Kidney epithelial cell (primary cell): ENCODE data around the gene GPANK1. TPM values are rescaled to one million over a fixed set of nuclear protein-coding genes. Genes with fewer than 3 reads are reported as not detected.

Experiments
- DNase-seq: peaks from one replicate; pipeline ENCODE4 v3.0.0-alpha.2; 2010; ENCODE audit warnings: low read depth
- H3K27me3 ChIP-seq: 2 replicates; pipeline ENCODE4 v1.6.0; 2011; ENCODE audit warnings: low read length; ENCODE audit not compliant: control insufficient read depth, insufficient read depth
- H3K36me3 ChIP-seq: 2 replicates; pipeline ENCODE4 v1.5.1; 2011; ENCODE audit warnings: low read length; ENCODE audit not compliant: control insufficient read depth, insufficient read depth
- H3K4me3 ChIP-seq: 2 replicates; pipeline ENCODE4 v1.5.1; 2011; ENCODE audit warnings: low read depth, mild to moderate bottlenecking, control low read depth, low read length
- CTCF ChIP-seq: IDR thresholded peaks from 2 replicates; pipeline ENCODE4 v1.5.1; 2011; ENCODE audit warnings: mild to moderate bottlenecking, moderate library complexity, low read length, control low read depth, inconsistent platforms; ENCODE audit not compliant: insufficient read depth, poor library complexity, severe bottlenecking
- total RNA-seq: library from RNA; depleted of rRNA; stranded (reverse); fragments of >200 nt; gene quantifications from 2 replicates; pipeline ENCODE4 v1.2.3, GENCODE V29; 2015

GPANK1 gene
- total RNA-seq, 1 donor from 2014 or later: 22.0 TPM

GRCh38 chr6:31676322-31676903, 11.6 kb upstream of the GPANK1 start:
- TF ChIP-seq CTCF: no peak
- DNase-seq: no peak
- peaks cover 1% of the 10 kb centered on the region for H3K36me3 ChIP-seq
- no peak overlapping the region for H3K4me3 ChIP-seq
- no peaks in the 10 kb centered on the region for H3K27me3 ChIP-seq

DNA sequence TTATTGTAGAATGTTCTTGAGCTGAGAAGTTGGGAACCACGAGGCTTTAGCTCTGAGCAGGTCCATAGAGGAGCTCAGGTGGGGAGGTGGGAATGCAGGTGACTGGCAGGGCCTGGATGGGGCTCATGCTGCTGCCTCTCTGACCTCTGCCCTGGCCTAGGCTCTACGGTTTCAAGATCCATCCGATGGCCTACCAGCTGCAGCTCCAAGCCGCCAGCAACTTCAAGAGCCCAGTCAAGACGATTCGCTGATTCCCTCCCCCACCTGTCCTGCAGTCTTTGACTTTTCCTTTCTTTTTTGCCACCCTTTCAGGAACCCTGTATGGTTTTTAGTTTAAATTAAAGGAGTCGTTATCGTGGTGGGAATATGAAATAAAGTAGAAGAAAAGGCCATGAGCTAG, 4.9 kb upstream of the GPANK1 start, which contains the start of gene LY6G5B:
Gene LY6G5B, plus strand, starts transcription at position 301 of the 400 bp plus-strand sequence. CDS start 975 bp downstream, outside the sequence.
- H3K27me3 ChIP-seq: no peaks in the 10 kb centered on the region
- no peak for TF ChIP-seq CTCF

GRCh38 chr6:31666337-31666965, 1.7 kb upstream of the GPANK1 start:
- Histone ChIP-seq H3K4me3 (peak overlapping the region; percentile 99), H3K27me3 (no peaks in the 10 kb centered on the region), H3K36me3 (peaks cover 12% of the 10 kb centered on the region)
- no peak for DNase-seq
- TF ChIP-seq CTCF: no peak

More for the DNA sequence above, 4.9 kb upstream of the GPANK1 start, which contains the start of gene LY6G5B:
- H3K4me3 ChIP-seq: no peak within 1 kb of the TSS
- no peak for DNase-seq
- H3K36me3 ChIP-seq: peaks cover 14% of the 10 kb centered on the region

DNA sequence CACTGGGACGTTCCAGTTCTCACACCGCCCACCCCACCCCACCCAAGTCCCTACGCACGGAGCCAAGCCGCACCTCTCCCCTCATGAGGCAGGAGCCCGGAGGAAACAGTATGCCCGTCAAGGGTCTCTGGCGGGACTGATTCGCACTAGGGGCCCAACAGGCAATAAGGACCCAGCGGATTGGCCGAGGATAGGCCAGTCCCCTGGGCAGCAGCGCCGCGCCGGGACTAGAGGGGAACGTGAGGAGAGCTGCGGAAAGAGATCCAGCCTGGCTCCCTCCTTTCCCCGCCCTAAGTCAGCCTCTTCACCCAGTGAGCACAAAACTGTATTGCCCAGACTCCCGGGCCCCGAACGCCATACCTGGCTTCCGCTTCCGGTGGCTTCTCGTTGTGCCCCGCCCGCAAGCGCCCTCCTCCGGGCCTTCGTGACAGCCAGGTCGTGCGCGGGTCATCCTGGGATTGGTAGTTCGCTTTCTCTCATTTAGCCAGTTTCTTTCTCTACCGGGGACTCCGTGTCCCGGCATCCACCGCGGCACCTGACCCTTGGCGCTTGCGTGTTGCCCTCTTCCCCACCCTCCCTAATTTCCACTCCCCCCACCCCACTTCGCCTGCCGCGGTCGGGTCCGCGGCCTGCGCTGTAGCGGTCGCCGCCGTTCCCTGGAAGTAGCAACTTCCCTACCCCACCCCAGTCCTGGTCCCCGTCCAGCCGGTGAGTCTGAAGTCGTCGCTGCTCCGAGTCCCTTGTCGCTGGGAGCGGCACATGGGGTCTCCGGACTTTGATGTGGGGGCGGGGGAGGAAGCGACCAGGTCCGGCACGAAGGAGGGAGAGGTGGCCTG, 922 bp upstream of the GPANK1 start, which contains the start of gene CSNK2B:
Gene CSNK2B, plus strand, starts transcription at position 580 of the 836 bp plus-strand sequence. CDS start 752 bp downstream, outside the sequence.
- no peak for TF ChIP-seq CTCF
- peaks cover 10% of the 10 kb centered on the region for H3K36me3 ChIP-seq
- peak within 1 kb of the TSS; percentile 99 for H3K4me3 ChIP-seq
- H3K27me3 ChIP-seq: no peaks in the 10 kb centered on the region
- peak; percentile 87 for DNase-seq

- peaks cover 4% of the 10 kb centered on the region for H3K36me3 ChIP-seq
- peak; percentile 2 for TF ChIP-seq CTCF
- H3K27me3 ChIP-seq: no peaks in the 10 kb centered on the region
- DNase-seq: no peak
- peak overlapping the region; percentile 99 for H3K4me3 ChIP-seq
Measured at GRCh38 chr6:31663961-31664789, 622 bp downstream of the GPANK1 start.
